ENCODE measurements around the gene PANK1.

GRCh38 chr10:89665302-89665701 is 20.3 kb upstream of the PANK1 start:
- no peak for TF ChIP-seq CBX8 (IDR thresholded peaks at IDR 0.05; ENCODE audit: borderline replicate concordance, extremely low read depth, low read depth, low read length, poor library complexity, severe bottlenecking)
- TF ChIP-seq NRF1 (conservative IDR thresholded peaks at IDR 0.05 in 1 of 2, IDR thresholded peaks at IDR 0.05 in 1 of 2) = no peak
- no peak for TF ChIP-seq SAP30 (IDR thresholded peaks at IDR 0.05; ENCODE audit: borderline replicate concordance, insufficient read depth, low read depth, low read length, poor library complexity, severe bottlenecking)
- TF ChIP-seq TARDBP (IDR thresholded peaks at IDR 0.05) = no peak
- no peak for TF ChIP-seq SMC3 (conservative IDR thresholded peaks at IDR 0.05; ENCODE audit: insufficient read depth, low read depth, low read length)
- TF ChIP-seq TAF1 (IDR thresholded peaks at IDR 0.05; ENCODE audit: control insufficient read depth, extremely low read depth, insufficient read depth, low read length, severe bottlenecking) = no peak
- no peak for TF ChIP-seq FOXA1 (IDR thresholded peaks at IDR 0.05; ENCODE audit: borderline replicate concordance)
- TF ChIP-seq E2F1 (CRISPR knock-in tag; IDR thresholded peaks at IDR 0.05) = no peak
- TF ChIP-seq, protein P1, sequence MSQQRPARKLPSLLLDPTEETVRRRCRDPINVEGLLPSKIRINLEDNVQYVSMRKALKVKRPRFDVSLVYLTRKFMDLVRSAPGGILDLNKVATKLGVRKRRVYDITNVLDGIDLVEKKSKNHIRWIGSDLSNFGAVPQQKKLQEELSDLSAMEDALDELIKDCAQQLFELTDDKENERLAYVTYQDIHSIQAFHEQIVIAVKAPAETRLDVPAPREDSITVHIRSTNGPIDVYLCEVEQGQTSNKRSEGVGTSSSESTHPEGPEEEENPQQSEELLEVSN (IDR thresholded peaks at IDR 0.05; ENCODE audit: borderline replicate concordance in 1 of 2, extremely low read depth in 1 of 2, insufficient read depth in 1 of 2, insufficient read length in 1 of 2, low read depth in 1 of 2, low read length in 1 of 2, poor library complexity in 1 of 2, severe bottlenecking in 1 of 2) = no peak
- TF ChIP-seq POLR2A (conservative IDR thresholded peaks at IDR 0.05) = no peak
- TF ChIP-seq ID3 (CRISPR knock-in tag; IDR thresholded peaks at IDR 0.05) = no peak
- TF ChIP-seq ID3 (tag; IDR thresholded peaks at IDR 0.05) = no peak
- no peak for TF ChIP-seq DNMT1 (IDR thresholded peaks at IDR 0.05)
